OCI-M1 (cell line): Measurements from ENCODE around the gene CARD9.
"Not testable (repeated sequence)": the region's sequence is repeated elsewhere in the genome, so short reads cannot be mapped to it uniquely, and the experiment has no call there.

Experiments
- DNase-seq: peaks from one replicate; lab custom pipeline; 2025; lab: John Stamatoyannopoulos, UW

Gene CARD9

DNA sequence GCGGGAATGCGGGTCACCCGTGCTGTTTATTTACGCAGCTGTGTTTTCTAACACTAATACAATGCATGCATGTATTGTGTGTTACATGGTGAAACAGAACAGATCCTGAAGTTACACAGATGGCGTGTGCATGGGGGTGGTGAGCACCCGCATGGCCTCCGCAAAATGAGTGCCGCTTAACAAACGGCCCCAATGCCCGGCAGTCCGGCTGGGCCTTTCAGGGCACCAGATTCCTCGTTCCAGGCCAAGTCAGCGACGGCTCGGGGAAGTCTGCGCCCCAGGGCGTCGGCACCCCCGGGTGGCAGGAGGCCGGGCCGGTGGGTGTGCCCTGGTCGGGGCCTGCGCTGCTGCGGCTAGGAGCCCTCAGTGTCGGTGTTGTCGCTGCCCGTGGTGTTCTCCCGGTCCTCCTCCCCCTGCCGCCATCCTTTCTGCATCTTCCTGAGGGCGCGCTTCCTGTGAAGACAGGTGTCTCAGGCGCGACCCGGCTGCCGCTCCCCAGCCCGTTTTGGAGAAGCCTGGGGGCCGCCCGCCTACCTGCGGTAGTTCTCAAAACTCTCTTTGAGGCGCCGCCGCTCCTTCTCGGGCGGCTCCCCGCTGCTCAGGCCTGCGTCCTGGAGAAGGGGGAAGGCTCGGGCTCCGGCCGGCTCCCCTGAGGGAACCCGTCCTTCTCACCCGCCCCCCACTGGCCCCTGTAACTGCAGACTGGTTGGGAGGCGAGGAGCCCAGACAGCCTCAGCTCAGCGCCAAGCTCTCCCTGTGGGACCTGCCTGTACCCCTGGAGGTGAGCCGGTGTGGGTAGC lies 9.3 kb downstream of the CARD9 start:
- no peak for DNase-seq

DNA sequence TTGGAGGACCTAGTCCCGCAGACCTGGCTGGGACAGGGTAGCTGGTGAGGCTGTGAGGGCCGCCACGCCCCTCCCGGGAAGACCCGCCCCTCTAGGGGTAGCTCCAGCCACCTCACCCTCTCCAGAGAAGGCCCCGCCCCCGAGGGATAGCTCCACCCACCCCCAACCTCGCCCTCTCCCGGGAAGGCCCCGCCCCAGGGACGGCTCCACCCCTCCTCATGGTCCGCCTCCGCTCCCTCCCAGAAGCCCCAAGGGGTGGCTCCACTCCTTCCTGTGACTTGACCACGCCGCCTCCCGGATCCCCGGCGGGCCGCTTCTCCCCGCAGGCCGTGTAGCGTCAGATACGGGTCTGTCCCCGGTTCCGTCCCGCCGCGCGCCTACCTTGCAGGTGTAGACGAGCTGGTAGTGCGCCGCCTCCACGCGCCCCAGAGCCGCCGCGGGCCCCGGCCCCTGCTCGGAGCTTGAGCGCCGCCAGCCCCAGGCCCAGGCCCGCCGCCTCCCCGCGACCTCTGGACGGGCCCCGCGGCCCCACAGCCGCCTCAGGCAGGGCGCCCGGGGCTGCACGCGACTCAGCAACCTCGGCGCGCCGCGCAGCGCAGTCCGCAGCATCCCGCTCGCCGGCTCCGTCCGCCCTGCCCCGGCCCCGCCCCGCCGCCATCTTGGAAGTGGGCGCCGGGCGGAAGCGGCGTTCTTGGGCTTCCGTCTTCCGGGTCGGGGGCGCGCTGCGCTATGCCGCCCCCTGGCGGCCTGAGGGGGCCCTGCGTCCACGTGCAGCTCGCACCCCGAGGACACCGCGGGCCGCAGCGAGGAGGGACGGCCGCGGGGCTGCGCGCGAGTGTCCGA lies 10.1 kb downstream of the CARD9 start, which contains the start of gene DNLZ:
Gene DNLZ (minus strand): TSS at position 639 of the 843 bp plus-strand sequence. CDS start 30 bp downstream, at position 609.
- peak; percentile 95 for DNase-seq

DNA sequence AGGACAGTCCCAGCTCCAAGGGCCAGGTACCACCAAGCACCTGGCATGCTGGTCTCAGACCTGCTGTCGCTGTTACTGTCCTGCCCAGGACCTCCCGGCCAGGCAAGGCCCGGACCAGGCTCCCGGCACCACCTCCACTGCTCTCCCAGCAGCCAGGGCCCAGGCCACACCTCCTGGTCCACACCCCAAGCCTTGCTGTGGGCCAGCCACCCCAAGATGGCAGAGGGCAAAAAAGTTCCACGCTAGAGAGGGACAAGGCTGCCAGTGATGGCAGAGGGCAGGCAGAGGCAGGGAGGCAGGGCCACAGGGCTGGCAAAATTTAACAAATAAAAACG lies 11.1 kb downstream of the CARD9 start:
- no peak for DNase-seq

DNA sequence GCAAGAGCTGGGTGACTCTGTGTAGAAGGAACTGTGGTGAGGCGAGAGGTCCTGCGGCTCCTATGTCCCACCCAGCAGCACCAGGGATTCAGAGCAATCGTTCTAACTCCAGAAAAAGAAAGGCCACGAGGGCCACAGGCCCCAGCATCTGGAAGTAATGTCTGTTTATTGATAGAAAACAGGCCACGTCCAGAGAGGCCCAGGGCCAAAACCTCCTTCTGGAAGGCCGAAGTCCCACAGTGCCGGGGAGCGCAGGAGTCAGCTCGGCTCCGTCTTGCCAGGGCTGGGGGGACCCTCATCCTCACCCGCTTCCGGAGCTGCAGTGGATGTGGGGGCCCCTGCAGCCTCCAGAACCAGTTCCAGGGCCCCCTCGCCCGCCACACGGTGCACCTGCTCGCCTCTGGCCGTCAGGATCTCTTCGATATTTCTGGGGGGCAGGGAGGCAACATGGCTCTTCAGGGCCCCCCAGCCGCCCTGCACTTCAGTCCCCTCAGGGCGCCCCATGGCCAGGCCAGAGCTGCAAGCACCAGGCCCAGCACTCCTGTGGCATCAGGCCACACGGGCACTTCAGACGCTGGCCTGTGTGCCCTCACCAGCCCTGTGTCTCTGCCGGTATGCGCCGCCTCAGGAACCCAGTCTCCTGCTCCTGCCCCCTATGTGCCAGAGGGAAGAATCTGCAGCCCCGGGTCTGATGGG lies 11.6 kb downstream of the CARD9 start:
- DNase-seq: no peak

DNA sequence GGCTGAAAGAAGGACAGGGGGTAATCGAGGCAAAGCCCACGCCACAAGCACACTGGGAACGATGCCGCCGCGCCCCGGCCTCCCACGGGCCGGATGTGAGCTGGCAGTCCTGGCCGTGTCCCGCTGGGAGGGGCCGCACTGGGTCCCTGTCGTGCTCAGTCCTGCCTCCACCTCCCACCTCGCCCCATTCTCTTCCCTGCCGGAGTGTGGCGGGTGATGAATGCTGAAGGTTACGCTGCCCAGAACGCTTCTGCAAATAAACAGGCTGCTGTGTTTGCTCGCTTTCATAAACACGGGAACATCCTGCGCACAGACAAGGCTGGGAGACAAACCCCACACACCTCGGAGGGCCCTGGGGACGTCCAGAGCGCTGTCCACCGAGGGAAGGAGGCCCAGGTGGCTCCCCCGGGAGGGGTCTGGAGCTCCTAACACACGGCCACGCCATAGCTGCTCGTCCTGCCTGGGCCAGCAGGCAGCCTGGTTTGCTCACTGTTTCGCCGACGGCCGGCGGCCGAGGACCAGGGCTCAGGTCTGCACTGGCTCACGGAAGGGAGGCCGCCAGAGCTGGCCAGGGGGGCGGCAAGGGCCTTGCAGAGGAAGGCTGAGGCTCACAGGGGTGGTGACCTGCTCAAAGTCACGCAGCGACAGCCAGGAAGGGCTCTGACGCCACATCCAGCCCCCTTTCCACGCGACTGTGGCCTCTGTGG lies 12.3 kb downstream of the CARD9 start:
- DNase-seq: no peak

DNA sequence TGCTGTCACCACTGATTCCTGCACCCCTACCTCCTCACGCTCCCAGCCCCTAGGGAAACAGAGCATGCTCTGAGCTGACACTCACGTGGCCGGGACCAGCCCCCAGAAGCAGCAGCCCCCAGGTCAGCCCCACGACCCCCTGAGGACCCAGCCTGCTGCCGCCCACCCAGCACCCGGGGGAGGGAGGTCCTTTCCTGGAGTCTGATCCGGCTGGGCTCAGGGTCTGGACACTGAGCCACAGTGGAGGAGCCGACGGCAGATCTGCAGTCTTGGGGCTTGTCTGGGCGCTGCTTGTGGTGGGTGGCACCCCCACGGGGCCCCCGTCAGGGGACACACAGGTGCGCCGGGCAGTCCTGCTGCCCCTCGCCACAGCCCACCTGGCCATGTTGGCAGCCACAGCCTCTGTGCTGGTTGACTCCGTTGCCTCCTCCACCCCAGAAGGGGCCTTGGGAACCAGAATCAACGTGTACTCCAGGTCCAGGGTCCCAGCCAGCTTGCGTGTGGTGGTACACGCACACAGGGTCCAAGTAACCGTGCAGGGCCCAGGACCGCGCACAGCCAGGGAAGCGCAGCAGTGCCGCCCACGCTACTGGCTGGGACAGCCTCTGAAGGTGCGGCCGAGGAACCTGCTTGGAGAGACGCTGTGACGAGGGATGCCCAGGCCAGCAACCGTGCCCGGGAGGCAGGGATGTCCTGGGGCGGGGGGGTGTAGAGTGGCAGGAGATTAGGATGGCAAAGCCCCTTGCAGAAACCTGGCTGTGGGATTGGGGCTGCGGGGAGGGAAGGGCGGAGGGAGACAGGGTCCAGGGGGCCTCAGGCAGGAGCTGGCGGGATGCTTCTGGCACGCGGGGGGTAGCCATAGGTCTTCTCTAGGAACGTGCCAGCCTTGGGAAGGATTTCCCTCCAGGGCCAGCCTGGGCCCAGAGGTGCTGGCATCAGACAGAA lies 13.4 kb downstream of the CARD9 start:
- no peak for DNase-seq

DNA sequence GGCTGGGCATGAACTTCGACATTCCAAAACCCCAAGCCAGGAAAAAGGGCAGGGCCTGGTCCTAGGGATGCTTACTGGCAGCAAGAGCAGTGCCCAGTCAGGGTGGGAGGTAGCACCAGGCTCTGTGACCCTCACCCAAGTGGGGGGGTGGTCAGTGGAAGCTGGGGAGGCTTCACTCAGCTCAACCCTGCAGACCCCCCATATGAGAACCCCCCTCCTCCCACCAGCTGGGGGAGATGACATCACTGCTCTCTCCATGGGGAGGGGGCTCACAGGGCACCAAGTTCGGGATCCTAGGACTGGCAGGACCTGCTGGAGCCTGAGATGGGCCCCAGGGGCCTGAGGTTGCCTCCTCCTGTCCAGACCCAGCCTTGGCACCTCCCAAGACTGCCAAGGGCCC lies 14.6 kb downstream of the CARD9 start:
- DNase-seq: no peak

DNA sequence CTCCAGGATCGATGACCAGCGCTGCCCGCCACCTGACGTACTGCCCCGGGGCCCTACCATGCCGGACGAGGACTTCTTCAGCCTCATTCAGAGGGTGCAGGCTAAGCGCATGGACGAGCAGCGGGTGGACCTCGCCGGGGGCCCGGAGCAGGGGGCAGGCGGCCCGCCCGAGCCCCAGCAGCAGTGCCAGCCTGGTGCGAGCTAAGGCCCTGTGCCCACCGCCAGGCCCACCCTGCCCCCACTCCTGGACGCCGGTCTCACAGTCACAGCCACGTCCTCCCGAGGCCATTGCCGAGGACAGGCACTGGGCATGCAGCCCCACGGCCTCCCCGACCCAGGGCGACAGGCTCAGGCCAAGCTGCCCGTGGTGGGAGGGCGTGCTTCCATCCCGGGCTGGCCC lies 15.5 kb downstream of the CARD9 start:
- DNase-seq: no peak

DNA sequence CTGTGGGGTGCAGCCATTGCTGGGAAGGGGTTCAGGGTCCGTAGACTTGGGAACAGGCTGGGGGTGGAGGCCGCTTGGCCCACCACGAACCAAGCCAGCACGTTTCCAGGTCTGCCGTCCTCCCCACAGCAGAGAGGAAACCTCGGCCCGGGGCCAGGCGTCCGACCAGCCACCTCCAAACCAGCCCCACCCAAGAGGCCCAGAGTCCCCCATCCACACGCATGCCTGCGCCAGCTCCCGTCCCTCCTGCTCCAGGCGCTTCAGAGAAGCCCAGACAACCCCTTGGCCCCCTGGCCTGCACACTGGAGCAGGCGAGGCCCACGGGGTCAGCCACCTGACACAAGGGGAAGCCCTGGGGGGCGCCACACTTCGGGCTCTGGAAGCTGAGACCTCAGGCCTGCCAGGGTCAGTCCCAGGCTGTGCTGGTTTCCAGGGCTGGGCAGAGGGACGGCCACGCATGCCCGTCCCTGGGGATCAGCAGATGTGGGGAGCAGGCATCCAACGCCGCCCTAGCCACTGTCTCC lies 16.2 kb downstream of the CARD9 start:
- DNase-seq: no peak

DNA sequence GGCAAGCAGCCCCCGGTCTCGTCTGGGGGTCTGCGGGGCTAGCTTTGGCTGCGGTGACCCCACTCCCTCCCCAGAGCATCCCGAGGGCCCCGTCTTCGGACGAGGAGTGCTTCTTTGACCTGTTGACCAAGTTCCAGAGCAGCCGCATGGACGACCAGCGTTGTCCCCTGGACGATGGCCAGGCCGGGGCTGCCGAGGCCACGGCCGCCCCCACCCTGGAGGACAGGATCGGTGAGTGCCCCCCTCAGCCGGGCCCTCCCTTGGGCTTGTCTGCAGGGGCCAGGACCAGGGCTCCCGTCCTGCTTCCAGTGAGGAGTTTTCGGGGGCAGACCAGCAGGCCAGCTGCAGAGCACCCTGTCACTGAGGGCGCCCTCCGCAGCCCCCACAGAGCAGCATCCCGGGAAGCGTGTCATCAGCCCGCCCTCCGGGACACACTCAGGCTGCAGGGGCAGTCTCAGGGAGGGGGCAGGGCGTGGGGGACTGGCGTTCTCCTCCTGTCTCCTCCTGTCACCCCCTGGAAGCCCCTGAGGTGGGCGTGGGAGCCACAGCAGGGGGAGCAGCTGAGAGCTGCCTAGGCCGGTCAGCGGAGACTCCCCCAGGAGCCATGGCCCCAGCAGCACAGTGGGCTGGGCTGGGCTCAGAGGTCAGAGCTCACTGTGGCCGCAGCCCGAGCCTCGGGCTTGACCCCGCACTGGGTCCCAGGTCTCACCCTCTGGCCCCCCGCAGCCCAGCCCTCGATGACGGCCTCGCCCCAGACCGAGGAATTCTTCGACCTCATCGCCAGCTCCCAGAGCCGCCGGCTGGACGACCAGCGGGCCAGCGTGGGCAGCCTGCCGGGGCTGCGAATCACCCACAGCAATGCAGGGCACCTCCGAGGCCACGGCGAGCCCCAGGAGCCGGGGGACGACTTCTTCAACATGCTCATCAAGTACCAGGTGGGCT lies 17.6 kb downstream of the CARD9 start:
- DNase-seq: no peak

DNA sequence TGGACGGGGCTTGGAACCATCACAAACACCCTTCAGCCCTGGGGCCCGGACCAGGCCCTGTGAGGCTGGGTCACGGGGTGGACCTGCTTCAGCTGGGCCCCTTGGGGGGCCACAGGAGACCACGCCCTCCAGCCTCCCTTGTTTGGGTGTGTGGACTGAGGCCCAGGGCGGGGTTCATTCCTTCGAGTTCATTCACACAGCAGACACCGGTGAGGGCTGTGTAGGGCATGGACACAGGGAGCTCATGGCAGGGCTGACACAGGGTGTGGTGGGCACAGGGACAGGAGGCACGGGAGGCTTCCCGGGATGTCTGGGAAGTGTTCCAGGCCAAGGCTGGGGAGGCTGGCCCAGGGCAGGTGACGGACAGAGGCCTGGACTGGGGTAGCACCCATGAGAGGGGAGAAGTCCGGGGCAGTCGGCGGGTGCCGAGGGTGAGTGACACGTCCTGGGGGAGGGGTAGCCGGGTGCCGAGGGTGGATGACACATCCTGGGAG lies 18.8 kb downstream of the CARD9 start:
- no peak for DNase-seq

DNA sequence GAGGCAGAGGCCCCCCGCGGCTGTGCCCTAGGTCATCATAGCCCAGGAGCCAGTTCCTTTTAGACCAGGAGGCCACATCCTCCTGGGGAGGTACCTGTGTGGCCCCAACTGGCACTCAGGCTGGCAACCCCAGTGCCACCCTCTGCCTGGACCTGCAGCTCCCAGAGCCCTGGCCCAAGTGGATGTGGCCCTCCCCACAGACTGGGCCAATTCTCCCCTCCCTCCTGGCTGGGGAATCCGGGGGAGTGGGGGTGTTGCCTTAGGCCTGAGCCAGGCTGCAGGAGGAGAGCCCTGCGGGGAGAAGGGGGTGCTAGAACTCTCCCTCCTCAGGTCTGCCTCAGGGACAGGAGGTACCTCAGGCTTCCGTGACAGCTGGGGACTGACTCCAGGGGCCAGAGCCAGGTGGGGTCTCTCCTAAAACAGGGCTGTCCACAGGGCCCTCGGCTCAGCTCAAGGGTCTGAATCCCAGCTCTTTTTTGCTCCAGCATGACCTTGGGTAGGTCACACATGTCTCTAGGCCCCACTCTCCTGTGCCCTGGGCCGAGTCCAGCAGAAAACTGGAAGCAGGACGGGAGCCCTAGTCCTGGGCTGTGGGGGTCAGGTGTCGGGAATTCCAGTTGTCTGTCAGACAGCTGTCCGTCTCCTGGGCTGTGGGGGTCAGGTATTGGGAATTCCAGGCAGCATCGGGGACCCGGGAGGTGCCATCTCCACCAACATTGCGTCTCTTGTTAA lies 19.5 kb downstream of the CARD9 start:
- no peak for DNase-seq

DNA sequence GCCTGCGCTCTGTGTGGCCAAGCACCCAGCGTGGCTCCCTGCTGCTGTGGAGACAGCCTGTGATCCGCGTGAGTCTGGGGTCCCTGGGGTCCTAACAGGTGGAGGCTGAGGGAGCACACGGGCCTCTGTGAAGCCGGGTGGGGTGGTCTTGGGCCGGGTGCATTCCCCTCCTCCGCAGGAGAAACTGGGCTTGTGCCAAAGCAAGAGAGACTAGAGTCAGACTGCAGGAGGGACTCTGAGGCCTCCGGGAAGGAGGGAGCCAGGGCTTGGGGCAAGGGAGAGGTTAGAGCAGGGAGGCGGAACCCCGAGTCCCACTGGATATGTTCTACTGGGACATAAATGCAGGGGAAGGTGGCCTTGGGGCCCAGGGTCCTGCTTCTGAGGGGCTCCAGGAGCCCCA lies 20.4 kb downstream of the CARD9 start:
- no peak for DNase-seq

DNA sequence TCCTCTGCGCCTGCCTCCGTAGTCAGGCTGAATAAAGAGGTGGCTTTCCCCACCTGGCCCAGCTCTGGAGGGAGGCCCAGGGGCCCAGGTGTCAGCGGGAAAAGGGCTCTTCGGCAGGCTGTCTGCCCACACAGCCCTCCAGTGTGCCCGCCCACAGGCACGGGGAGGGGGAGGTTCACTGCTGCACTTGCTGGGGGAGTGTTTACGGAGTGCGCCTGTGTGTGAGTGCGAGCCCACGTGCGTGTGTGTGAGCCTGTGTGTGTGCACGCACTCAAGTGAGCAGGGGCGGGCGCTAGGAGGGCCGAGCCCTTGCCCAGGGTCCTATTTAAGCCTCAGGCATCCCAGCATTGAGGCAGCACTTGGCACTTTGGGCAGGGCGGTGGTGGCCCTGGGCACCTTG lies 20.8 kb downstream of the CARD9 start:
- DNase-seq: no peak

DNA sequence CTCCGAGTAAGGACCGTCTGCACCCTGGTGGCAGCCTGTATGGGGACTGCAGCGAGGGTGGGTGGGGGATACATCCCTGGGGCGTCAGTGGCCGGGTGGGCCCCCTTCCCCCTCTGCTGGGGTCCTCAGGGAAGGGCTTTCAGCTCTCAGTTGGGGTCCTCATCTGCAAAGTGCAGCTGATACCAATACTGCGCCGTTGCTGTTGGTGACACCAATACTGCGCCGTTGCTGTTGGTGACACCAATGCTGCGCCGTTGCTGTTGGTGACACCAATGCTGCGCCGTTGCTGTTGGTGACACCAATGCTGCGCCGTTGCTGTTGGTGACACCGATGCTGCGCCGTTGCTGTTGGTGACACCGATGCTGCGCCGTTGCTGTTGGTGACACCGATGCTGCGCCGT lies 21.6 kb downstream of the CARD9 start:
- DNase-seq: not testable (repeated sequence)

DNA sequence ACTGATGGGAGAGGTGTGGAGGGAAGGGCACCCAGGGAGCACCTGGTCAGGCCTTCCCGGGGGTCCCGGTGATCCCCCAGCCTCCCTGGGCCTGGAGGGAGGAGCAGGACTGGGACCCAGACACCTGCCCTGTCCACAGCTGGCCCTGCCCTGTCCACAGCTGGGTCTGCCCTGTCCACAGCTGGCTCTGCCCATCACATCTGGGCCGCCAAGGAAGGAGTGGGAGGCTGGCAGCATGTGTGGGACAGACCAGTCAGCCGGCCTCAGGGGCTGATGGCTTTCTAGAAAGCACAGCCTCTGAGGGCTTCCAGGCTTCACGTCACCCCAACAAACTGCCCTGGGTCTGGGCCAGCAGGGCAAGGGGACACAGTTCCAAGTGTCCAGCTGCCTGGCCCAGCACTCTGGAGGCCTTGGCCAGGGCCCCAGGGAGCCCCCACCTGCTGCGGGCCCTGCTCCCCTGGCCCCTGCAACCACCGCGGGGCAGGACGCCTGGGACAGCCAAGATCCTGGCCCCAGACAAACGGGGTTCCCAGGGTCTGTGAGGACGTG lies 22.1 kb downstream of the CARD9 start:
- no peak for DNase-seq

DNA sequence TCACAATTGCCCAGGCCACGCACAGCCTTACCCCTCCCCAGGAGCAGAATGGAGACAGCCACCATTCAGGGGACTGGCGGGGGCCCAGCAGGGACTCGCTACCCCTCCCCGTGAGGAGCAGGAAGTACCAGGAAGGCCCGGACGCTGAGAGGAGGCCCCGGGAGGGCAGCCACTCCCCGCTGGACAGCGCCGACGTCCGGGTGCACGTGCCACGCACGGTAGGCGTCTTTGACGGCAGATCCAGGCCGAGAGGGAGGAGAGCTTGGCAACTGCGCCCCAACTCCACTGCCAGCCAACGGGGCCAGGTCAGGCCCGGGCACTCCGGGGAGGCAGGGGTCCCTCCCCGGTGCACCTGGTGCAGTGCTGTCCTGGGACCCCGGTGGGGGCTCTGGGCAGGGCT lies 23.9 kb downstream of the CARD9 start:
- DNase-seq: no peak

DNA sequence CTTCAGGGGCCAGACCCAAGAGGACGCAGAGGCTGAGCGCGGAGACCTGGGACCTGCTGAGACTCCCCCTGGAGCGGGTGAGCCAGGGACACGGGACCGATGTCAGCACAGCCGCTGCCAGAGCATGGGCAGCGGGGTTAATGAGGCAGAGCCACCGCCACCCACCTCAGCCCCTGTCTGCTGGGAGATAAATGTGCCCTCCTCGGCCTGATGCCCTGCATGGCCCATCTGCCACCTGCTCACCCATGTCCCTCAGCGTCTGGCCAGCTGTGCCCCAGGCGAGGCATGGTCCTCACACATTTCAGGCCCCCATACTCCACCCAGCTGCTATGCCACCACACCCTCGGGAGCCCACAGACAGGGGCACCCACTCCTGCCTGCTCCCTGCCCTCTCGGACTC lies 24.8 kb downstream of the CARD9 start:
- no peak for DNase-seq
